SK-N-SH treated with all-trans-retinoic acid at 6 μM for 48 hours (cell line): Measurements from ENCODE around the gene OR56A1.

ENCODE experiments used
- ARNTL ChIP-seq: fragments of 450-650 bp; formaldehyde crosslinking; IDR thresholded peaks from 2 replicates; pipeline ENCODE4 v1.5.0; 2020; ENCODE audit warnings: low read depth, mild to moderate bottlenecking, moderate library complexity, borderline replicate concordance
- CREB5 ChIP-seq: fragments of 250-450 bp; sonication (Bioruptor Pico); IDR thresholded peaks from 2 replicates; pipeline ENCODE4 v1.5.1; 2020; ENCODE audit warnings: low read depth, mild to moderate bottlenecking, moderate library complexity
- PPARA ChIP-seq: fragments of 250-450 bp; sonication (Bioruptor Pico); IDR thresholded peaks from 2 replicates; pipeline ENCODE4 v1.5.0; 2020; ENCODE audit warnings: mild to moderate bottlenecking, borderline replicate concordance
- RARB ChIP-seq: fragments of 250-450 bp; sonication (Bioruptor Pico); IDR thresholded peaks from 2 replicates; pipeline ENCODE4 v1.8.0; 2021; ENCODE audit warnings: mild to moderate bottlenecking, moderate library complexity
- ZFP3 ChIP-seq: fragments of 250-450 bp; sonication (Bioruptor Pico); IDR thresholded peaks from 2 replicates; pipeline ENCODE4 v1.5.0; 2020; ENCODE audit warnings: mild to moderate bottlenecking, moderate library complexity
- ZFP30 ChIP-seq: fragments of 450-650 bp; formaldehyde crosslinking; IDR thresholded peaks from 2 replicates; pipeline ENCODE4 v1.5.0; 2022; ENCODE audit warnings: mild to moderate bottlenecking, moderate library complexity
- ZNF565 ChIP-seq: fragments of 450-650 bp; formaldehyde crosslinking; conservative IDR thresholded peaks from 2 replicates; pipeline ENCODE4 v1.5.0; 2020; ENCODE audit warnings: low read depth, mild to moderate bottlenecking, moderate library complexity
- ZNF8 ChIP-seq: fragments of 450-650 bp; formaldehyde crosslinking; IDR thresholded peaks from 2 replicates; pipeline ENCODE4 v1.5.0; 2020; ENCODE audit warnings: mild to moderate bottlenecking, moderate library complexity

GRCh38 chr11:6040874-6041273 is 10.3 kb upstream of the OR56A1 start:
- no peak for TF ChIP-seq RARB (CRISPR knock-in tag)
- TF ChIP-seq ARNTL (CRISPR knock-in tag): no peak
- no peak for TF ChIP-seq PPARA (CRISPR knock-in tag)
- TF ChIP-seq ZNF565 (CRISPR knock-in tag): no peak
- TF ChIP-seq CREB5 (CRISPR knock-in tag): no peak
- TF ChIP-seq ZFP3 (CRISPR knock-in tag): no peak
- TF ChIP-seq ZFP30 (CRISPR knock-in tag): no peak
- TF ChIP-seq ZNF8 (CRISPR knock-in tag): no peak
